Activated T-cell treated with anti-CD3 and anti-CD28 coated beads for 4 hours (primary cell): ENCODE measurements around the gene SH3BP5L.
A peak's percentile ranks its signal among the peaks of the same experiment; 100 is the strongest.

ENCODE experiments used
- DNase-seq: peaks from one replicate; pipeline ENCODE4 v3.0.0-alpha.2; 2020

The SH3BP5L gene

GRCh38 chr1:248825909-248826760, at the start of gene SH3BP5L:
TSS of gene SH3BP5L (minus strand) at chr1:248825915. CDS start at chr1:248824935, 980 bp downstream.
- peak; percentile 80 for DNase-seq

- peak; percentile 86 for DNase-seq
Observed at GRCh38 chr1:248873993-248874533, 48.3 kb upstream of the SH3BP5L start.

GRCh38 chr1:248873409-248873992, 47.8 kb upstream of the SH3BP5L start:
- DNase-seq = peak; percentile 92

GRCh38 chr1:248872752-248873408, 47.2 kb upstream of the SH3BP5L start:
- DNase-seq = no peak

- no peak for DNase-seq
Observed at GRCh38 chr1:248871837-248872401, 46.2 kb upstream of the SH3BP5L start.

- peak; percentile 74 for DNase-seq
Observed at GRCh38 chr1:248862998-248863881, 37.5 kb upstream of the SH3BP5L start.

- no peak for DNase-seq
Observed at GRCh38 chr1:248862695-248862997, 36.9 kb upstream of the SH3BP5L start.

- no peak for DNase-seq
Observed at GRCh38 chr1:248861616-248862015, 35.9 kb upstream of the SH3BP5L start.

GRCh38 chr1:248860007-248860406, 34.3 kb upstream of the SH3BP5L start:
- DNase-seq = no peak

- peak; percentile 93 for DNase-seq
Observed at GRCh38 chr1:248858891-248859889, 33.5 kb upstream of the SH3BP5L start, which contains the start of gene ZNF692. TSS of gene ZNF692 (minus strand) at chr1:248859085. CDS start at chr1:248858309, 776 bp downstream.

GRCh38 chr1:248858096-248858890, 32.6 kb upstream of the SH3BP5L start:
- DNase-seq = no peak

GRCh38 chr1:248857749-248858095, 32.0 kb upstream of the SH3BP5L start:
- no peak for DNase-seq

- no peak for DNase-seq
Observed at GRCh38 chr1:248857201-248857600, 31.5 kb upstream of the SH3BP5L start.

GRCh38 chr1:248856176-248856575, 30.5 kb upstream of the SH3BP5L start:
- no peak for DNase-seq

GRCh38 chr1:248855580-248855979, 29.9 kb upstream of the SH3BP5L start:
- DNase-seq = no peak

GRCh38 chr1:248853663-248854375, 28.1 kb upstream of the SH3BP5L start:
- DNase-seq = no peak

- no peak for DNase-seq
Observed at GRCh38 chr1:248852481-248853405, 27.0 kb upstream of the SH3BP5L start.

GRCh38 chr1:248851390-248851789, 25.7 kb upstream of the SH3BP5L start:
- no peak for DNase-seq
